SH-SY5Y (cell line): ENCODE data around the gene EPS8L3.

Experiments used
- GATA2 ChIP-seq: IDR thresholded peaks from 2 replicates; pipeline ENCODE4 v1.6.1; 2011; ENCODE audit warnings: mild to moderate bottlenecking, low read depth, low read length
- GATA3 ChIP-seq: IDR thresholded peaks from 2 replicates; pipeline ENCODE4 v1.6.1; 2011; ENCODE audit warnings: low read depth, mild to moderate bottlenecking, low read length, moderate library complexity

DNA sequence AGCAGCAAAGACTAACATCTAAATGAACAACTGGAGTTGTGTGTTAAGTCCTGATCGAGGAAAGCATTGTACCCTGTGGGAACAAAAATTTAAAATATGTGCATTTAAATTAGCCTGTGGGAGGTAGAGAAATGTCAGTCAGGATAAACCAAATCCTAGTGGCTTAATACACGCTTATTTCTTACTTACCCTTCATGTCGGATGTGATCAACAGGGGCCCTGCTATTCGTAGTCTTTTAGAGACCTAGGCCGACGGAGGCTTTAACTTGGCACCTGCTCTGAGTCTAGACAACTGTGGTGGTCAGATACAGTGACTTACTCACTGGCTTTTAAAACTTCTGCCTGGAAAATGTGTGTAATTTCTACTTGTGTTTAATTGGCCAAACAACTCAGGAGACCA, 33.1 kb downstream of the EPS8L3 start:
- TF ChIP-seq GATA3: no peak
- TF ChIP-seq GATA2: no peak
